Endothelial cell (in vitro differentiated cells): ENCODE measurements around the gene PARK7. TPM values are rescaled to one million over a fixed set of nuclear protein-coding genes. Genes with fewer than 3 reads are reported as not detected.
A peak's percentile ranks its signal among the peaks of the same experiment; 100 is the strongest.

Experiments used
- DNase-seq: peaks from one replicate; pipeline ENCODE4 v3.0.0; 2021; ENCODE audit warnings: low spot score
- H3K27ac Mint-ChIP-seq: one replicate; pipeline ENCODE4 v1.8.0; 2021; ENCODE audit warnings: mixed read lengths, inconsistent platforms; ENCODE audit not compliant: unreplicated experiment
- H3K27me3 Mint-ChIP-seq: one replicate; pipeline ENCODE4 v1.8.0; 2021; ENCODE audit warnings: mild to moderate bottlenecking, moderate library complexity, mixed read lengths, inconsistent platforms; ENCODE audit not compliant: unreplicated experiment
- H3K36me3 Mint-ChIP-seq: one replicate; pipeline ENCODE4 v1.8.0; 2021; ENCODE audit warnings: mild to moderate bottlenecking, low read depth, mixed read lengths, inconsistent platforms; ENCODE audit not compliant: unreplicated experiment
- H3K4me1 Mint-ChIP-seq: one replicate; pipeline ENCODE4 v1.8.0; 2021; ENCODE audit warnings: mild to moderate bottlenecking, mixed read lengths, inconsistent platforms; ENCODE audit not compliant: unreplicated experiment
- H3K4me3 Mint-ChIP-seq: one replicate; pipeline ENCODE4 v1.8.0; 2021; ENCODE audit warnings: mild to moderate bottlenecking, mixed read lengths, inconsistent platforms; ENCODE audit not compliant: unreplicated experiment
- H3K9me3 Mint-ChIP-seq: one replicate; pipeline ENCODE4 v1.8.0; 2021; ENCODE audit warnings: mixed read lengths, inconsistent platforms; ENCODE audit not compliant: unreplicated experiment
- total RNA-seq: library from RNA; stranded (reverse); fragmentation: NEBNext Ultra II Directional; extraction: Animal tissue kit (Norgen Biotek cat#: 25700); gene quantifications from one replicate; pipeline ENCODE4 v1.2.1, GENCODE V29; 2021; ENCODE audit not compliant: unreplicated experiment
- TF ChIP-seq, protein P1 (sequence below): fragments of 200-600 bp; sonication (generic); IDR thresholded peaks from one replicate; pipeline ENCODE4 v1.5.0; 2021; ENCODE audit warnings: antibody characterized with exemption; ENCODE audit not compliant: unreplicated experiment

The PARK7 gene
- total RNA-seq, 1 donor from 2014 or later: 223 TPM

DNA sequence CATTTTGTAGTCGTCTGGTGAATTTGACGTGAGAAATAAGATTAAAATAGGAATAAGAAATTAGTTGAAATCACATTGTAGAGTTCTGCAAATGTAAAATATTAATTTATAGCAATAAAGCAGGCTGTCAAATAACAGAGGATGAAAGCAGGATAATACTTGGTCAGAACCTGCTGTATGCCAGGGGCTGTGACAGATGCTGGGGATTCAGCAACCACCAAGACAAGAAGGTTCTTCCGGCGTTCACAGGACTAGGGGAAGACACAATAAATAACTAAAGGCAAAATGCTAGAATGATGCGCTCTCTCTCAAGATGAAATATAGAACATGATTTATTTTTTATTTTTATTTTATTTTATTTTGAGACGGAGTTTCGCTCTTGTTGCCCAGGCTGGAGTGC is 6.8 kb upstream of the PARK7 start:
- Mint-ChIP-seq H3K4me1 (peaks cover 13% of the 10 kb centered on the region), H3K36me3 (peaks cover 3% of the 10 kb centered on the region), H3K4me3 (no peak overlapping the region), H3K27me3 (peaks cover 1% of the 10 kb centered on the region), H3K27ac (peak overlapping the region; percentile 21), H3K9me3 (peaks cover 4% of the 10 kb centered on the region)
- TF ChIP-seq, protein P1, sequence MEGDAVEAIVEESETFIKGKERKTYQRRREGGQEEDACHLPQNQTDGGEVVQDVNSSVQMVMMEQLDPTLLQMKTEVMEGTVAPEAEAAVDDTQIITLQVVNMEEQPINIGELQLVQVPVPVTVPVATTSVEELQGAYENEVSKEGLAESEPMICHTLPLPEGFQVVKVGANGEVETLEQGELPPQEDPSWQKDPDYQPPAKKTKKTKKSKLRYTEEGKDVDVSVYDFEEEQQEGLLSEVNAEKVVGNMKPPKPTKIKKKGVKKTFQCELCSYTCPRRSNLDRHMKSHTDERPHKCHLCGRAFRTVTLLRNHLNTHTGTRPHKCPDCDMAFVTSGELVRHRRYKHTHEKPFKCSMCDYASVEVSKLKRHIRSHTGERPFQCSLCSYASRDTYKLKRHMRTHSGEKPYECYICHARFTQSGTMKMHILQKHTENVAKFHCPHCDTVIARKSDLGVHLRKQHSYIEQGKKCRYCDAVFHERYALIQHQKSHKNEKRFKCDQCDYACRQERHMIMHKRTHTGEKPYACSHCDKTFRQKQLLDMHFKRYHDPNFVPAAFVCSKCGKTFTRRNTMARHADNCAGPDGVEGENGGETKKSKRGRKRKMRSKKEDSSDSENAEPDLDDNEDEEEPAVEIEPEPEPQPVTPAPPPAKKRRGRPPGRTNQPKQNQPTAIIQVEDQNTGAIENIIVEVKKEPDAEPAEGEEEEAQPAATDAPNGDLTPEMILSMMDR: no peak
- DNase-seq: no peak

DNA sequence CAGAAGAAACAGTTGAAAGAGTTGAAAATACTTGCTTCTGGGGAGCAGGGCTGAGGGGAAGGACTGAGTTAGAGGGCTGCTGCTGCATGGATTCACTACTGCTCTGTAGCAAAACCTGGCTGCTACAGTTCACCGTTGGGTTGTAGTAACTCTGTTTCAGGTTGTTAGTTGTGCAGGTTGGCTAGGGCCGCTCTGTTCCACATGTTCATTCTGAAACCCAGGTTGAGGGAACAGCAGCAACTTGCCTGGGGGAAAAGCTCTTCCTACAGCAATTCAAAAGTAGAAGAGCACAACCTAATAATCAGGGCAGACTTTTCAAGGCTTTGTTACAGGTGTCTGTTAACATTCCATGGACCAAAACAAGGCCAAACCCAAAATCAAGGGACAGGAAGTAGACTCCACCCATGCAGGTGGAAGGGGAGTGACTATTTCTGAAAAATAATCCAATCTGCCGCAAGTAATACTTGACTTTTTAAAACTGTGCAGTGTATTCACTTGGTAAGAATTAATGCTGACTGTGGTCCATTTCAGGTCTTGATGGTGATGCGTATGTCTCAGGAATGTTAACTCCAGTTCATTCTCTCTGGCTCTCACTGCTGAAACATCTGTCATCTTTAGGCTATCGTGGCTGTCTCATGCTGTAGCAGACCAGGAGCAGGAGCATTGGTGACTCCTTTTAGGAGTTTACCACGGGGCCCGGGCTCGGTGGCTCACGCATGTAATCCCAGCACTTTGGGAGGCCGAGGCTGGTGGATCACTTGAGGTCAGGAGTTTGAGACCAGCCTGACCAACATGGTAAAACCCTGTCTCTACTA is 5.1 kb upstream of the PARK7 start:
- peaks cover 4% of the 10 kb centered on the region for H3K9me3 Mint-ChIP-seq
- TF ChIP-seq, protein P1: no peak
- no peak for DNase-seq
- H3K27ac Mint-ChIP-seq: no peak overlapping the region
- H3K4me1 Mint-ChIP-seq: peaks cover 17% of the 10 kb centered on the region
- peaks cover under 1% of the 10 kb centered on the region for H3K36me3 Mint-ChIP-seq
- H3K27me3 Mint-ChIP-seq: peaks cover 1% of the 10 kb centered on the region
- no peak overlapping the region for H3K4me3 Mint-ChIP-seq

DNA sequence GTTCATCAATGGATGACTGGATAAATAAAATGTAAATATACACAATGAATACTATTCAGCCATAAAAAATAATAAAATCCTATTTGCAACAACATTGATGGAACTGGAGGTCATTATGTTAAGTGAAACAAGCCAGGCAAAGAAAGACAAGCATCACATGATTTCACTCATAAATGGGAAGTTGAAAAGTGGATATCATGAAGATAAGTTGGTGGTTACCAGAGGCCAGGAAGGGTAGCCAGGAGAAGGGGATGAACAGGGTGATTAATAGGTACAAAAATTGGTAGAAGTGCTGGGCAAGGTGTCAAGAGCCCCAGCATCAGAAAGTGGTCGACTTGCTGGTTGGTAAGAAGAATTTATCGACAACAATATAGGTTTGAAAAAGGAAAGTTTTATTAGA is 1.3 kb upstream of the PARK7 start:
- H3K36me3 Mint-ChIP-seq: peaks cover 8% of the 10 kb centered on the region

DNA sequence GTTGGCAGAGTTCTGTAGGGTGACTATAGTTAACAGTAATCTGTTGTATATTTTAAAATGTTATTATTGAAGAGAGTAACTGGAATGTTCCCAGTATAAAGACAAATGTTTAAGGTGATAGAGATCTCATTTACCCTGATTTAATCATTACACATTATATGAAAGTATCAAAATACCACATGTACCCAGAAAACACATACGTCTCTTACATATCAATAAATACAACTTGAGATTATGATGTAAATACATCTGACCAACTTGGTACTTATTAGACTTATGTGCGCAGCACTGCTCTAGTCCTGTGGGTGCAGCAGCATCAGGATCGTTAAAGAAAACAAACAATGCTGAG is 670 bp upstream of the PARK7 start:
- peaks cover 20% of the 10 kb centered on the region for H3K4me1 Mint-ChIP-seq
- H3K4me3 Mint-ChIP-seq: peak overlapping the region; percentile 99
- peaks cover 8% of the 10 kb centered on the region for H3K36me3 Mint-ChIP-seq
- H3K9me3 Mint-ChIP-seq: no peaks in the 10 kb centered on the region
- no peaks in the 10 kb centered on the region for H3K27me3 Mint-ChIP-seq
- TF ChIP-seq, protein P1: no peak
- no peak for DNase-seq
- H3K27ac Mint-ChIP-seq: peak overlapping the region; percentile 98

More for the DNA sequence above, 1.3 kb upstream of the PARK7 start:
- Mint-ChIP-seq H3K9me3 (no peaks in the 10 kb centered on the region), H3K4me3 (peak overlapping the region; percentile 99), H3K4me1 (peaks cover 20% of the 10 kb centered on the region), H3K27ac (peak overlapping the region; percentile 98), H3K27me3 (no peaks in the 10 kb centered on the region)
- TF ChIP-seq, protein P1: no peak
- no peak for DNase-seq

DNA sequence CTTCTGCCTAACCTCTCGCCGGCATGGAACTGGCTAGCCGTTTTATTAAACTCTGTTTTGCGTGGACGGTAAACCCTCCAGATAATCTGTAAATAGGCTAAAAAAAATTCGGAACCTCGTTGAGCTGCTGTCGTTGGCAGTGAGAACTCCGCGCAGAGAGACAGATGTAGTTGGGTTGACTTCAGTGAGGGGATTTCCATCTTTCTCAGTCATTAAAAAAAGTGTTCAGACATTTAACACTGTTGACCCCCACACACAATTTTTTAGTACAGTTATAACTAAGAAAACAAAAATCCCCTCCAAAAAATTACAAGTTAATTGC is 464 bp downstream of the PARK7 start:
- DNase-seq: no peak
- peaks cover 8% of the 10 kb centered on the region for H3K36me3 Mint-ChIP-seq
- H3K4me1 Mint-ChIP-seq: peaks cover 20% of the 10 kb centered on the region
- TF ChIP-seq, protein P1: no peak
- H3K27ac Mint-ChIP-seq: peak overlapping the region; percentile 79
- H3K9me3 Mint-ChIP-seq: no peaks in the 10 kb centered on the region
- peak overlapping the region; percentile 94 for H3K4me3 Mint-ChIP-seq
- H3K27me3 Mint-ChIP-seq: no peaks in the 10 kb centered on the region
